Cardiac fibroblast (primary cell): Measurements from ENCODE around the gene ERVFRD-1.

Experiments used
- DNase-seq, 2 donors: peaks; one replicate each; pipeline versions ENCODE4 v3.0.0 to v3.0.0-alpha.2; 2010; ENCODE audit warnings: low read depth in 2 of 2
- H3K4me3 ChIP-seq, 2 donors: replicated peaks in 1 of 2; 1 replicate in 1 of 2; 2 replicates in 1 of 2; pipeline ENCODE4 v1.5.1; 2011; ENCODE audit warnings: low read depth in 2 of 2, low read length in 2 of 2, mild to moderate bottlenecking in 2 of 2, moderate library complexity in 1 of 2
- CTCF ChIP-seq: IDR thresholded peaks from one replicate; pipeline ENCODE4 v1.5.1; 2011; ENCODE audit warnings: low read depth, mild to moderate bottlenecking, low read length, inconsistent platforms

The ERVFRD-1 gene

GRCh38 chr6:11129908-11130565 is 18.5 kb upstream of the ERVFRD-1 start:
- DNase-seq: no peak
- H3K4me3 ChIP-seq: no peak overlapping the region
- TF ChIP-seq CTCF: no peak

DNA sequence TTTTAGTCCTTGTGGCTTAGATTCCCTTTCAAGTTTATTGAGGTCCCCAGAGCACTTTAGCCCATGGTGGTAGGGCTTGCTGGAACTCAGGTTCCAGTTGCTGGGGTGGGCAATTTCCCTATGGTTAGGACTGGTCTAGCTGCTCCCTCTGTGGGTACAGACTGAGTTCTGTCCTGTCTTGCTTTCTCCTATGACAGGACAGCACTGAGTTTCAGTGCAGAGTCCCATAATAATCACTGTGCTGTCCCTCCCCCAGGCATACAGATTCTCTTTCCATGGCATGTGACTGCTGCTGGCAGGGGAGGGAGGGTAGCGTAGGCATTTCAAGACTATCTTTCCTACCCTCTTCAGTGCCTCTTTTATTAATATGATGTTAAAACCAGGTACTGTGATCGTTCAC is 17.1 kb upstream of the ERVFRD-1 start:
- no peak for DNase-seq
- TF ChIP-seq CTCF: no peak
- no peak overlapping the region for H3K4me3 ChIP-seq

- DNase-seq: peak in 1 of 2 donors; percentile 36
- H3K4me3 ChIP-seq: no peak overlapping the region
- TF ChIP-seq CTCF: no peak
These were observed 15.4 kb upstream of the ERVFRD-1 start for GRCh38 chr6:11126876-11127275.

- no peak for DNase-seq
- TF ChIP-seq CTCF: peak; percentile 27
- H3K4me3 ChIP-seq: no peak overlapping the region
These were observed 12.5 kb upstream of the ERVFRD-1 start for GRCh38 chr6:11123978-11124377.

- H3K4me3 ChIP-seq: no peak overlapping the region
- DNase-seq: no peak
- no peak for TF ChIP-seq CTCF
These were observed 10.9 kb upstream of the ERVFRD-1 start for GRCh38 chr6:11122380-11122779.

- no peak overlapping the region for H3K4me3 ChIP-seq
- DNase-seq: peak in 1 of 2 donors; percentile 37
These were observed 10.3 kb upstream of the ERVFRD-1 start for GRCh38 chr6:11121851-11122250.

More at GRCh38 chr6:11121851-11122250, 10.3 kb upstream of the ERVFRD-1 start:
- TF ChIP-seq CTCF: no peak
